ENCODE results near the gene KBTBD7. TPM values are rescaled to one million over a fixed set of nuclear protein-coding genes. Genes with fewer than 3 reads are reported as not detected.

Gene KBTBD7
- polyA plus RNA-seq, 3 donors = 17.4 to 18.2 (median 18.0) TPM

DNA sequence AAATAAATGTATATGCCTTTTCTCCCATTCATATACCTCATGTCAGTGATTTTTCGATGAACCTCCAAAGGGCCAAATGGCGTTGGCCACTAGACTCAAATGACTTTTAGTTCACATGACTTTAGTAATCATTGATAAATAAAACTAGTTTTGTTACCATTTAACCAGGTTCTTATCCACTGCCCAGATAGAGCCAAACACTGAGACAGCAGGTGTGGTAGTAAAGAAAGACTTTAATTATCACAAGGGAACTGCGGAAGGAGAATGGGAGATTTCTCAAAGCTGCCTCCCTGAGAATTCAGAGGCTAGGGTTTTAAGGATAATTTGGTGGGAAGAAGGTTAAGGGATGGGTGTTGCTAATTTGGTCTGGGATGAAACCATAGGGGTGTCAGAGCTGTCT is 42.4 kb downstream of the KBTBD7 start:
- no peak for DNase-seq (ENCODE audit: extremely low read depth in 1 of 11, low read depth in 9 of 11, low spot score in 4 of 11)

DNA sequence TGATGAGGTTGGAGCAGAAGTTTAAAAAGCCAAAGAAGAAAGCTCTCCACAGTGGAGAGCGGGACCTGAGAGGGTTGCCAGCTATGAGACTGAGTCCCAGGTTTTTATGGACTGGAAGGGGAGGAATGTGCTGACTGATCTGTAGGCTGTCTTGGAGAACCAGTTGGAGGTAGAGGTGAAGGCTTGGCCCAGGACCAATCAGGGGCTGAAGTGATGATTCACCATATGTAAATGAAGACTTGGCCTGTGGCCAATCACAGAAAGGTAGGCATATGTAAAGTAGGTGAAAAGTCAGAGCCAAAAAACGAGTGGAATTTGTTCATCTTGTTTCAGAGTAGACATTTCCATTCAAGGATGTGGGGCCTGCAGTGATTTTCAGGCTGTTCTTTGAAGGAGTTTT is 44.3 kb downstream of the KBTBD7 start:
- DNase-seq (ENCODE audit: extremely low read depth in 1 of 11, low read depth in 9 of 11, low spot score in 4 of 11) = no peak

DNA sequence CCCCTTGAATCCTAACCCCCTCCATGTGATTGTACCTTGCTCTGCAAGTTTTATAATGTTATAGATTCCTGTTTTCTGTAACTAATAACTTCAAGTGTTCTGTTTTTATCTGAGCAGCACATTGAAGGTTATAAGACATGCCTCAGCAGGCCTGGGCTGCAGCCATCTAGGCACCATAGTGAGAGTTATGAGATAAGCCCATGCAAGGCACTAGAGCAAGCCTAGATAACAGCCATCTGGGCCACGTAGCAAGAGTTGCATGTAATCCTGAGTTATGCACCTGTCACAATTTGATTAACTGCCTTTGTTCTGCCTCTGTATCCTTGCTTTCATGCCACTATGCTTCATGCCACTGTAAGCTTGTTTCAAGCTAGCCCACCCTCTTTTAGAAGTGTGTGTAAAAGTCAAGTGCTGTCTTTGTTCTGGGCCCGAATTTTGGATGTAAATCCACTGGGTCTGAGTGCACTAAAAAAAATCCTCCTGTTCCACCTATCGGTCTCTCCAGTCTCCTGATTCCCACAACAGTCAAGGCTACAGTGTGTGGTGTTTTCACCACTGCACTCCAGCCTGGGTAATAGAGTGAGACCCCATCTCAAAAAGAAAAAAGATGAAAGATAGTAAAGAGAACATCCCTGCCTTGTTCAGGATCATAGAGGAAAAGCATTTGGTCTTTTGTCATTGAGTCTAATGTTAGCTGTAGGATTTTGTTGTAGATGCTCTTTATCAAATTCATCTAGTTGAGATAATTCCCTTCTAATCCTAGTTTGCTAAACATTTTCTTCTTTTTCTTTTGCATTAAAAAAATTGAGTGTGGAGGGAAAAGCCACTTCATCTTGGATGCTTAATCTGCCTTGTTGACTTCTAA is 45.7 kb downstream of the KBTBD7 start:
- no peak for DNase-seq (ENCODE audit: extremely low read depth in 1 of 11, low read depth in 9 of 11, low spot score in 4 of 11)

DNA sequence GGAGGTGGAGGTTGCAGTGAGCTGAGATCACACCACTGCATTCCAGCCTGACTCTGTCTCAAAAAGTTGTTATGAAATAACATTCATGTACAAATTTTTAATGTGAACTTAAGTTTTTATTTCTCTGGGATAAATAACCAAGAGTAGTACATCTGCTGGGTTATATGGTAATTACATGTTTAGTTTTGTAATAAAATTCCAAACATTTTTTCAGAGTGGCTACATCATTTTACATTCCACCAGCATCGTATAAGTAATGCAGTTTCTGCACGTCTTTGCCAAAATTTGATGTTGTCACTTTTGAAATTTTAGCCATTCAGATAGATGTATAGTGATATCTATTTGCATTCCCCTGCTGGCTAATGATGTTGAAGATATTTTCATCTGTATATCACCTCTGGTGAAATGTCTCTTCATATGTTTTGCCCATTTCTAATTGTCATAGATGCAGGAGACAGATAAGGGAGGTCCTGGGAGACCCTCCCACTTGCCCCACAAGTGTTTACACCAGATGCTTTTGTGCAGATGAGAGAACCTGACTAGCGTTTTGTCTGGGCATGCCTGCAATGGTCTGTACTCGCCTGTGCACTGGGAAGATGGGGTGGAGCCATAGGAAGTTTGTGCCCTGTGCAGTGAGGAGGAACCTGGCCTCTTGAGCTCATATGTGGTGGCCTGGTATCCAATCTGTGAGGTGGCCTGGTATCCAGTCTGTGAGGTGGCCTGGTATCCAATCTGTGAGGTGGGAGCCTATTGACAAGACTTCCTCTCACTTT is 49.0 kb downstream of the KBTBD7 start:
- no peak for DNase-seq (ENCODE audit: extremely low read depth in 1 of 11, low read depth in 9 of 11, low spot score in 4 of 11)

DNA sequence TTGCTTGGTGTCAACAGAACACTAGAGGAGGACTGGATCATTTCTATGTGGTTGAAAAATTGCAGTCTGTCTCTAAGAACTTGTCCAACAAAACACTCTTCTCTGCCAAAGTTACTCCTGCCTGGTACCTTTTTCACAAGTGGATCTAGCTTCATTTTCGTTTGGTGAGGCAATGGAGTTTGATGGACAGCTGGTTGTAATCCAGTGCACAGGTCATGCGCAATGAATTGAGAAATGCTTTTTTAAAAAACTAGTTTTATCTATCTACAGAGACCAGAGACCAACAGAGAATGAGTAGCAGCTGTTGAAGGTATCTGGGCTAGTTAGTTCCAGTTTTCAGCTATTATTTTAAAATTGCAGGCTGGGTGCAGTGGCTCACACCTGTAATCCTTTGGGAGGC is 49.8 kb downstream of the KBTBD7 start:
- no peak for DNase-seq (ENCODE audit: extremely low read depth in 1 of 11, low read depth in 9 of 11, low spot score in 4 of 11)

Other genes starting within 250 kb of the KBTBD7 start
- gene ELF1, start 175.3 kb downstream of the KBTBD7 start, polyA plus RNA-seq (ENCODE audit: insufficient read length in 3 of 3) = 10 to 100 TPM; 46.3 to 55.3 (median 53.6) TPM
- 10 to 100 TPM; 22.8 to 26.5 (median 25.7) TPM for gene WBP4, start 133.1 kb downstream of the KBTBD7 start, polyA plus RNA-seq (ENCODE audit: insufficient read length in 3 of 3)
- 10 to 100 TPM; 15.8 to 20.6 (median 19.3) TPM for gene KBTBD6, start 61.8 kb downstream of the KBTBD7 start, polyA plus RNA-seq (ENCODE audit: insufficient read length in 3 of 3)
- 10 to 100 TPM; 16.0 to 22.1 (median 19.7) TPM for gene MTRF1, start 69.0 kb upstream of the KBTBD7 start, polyA plus RNA-seq (ENCODE audit: insufficient read length in 3 of 3)
- 10 to 100 TPM; 26.5 to 47.3 (median 35.6) TPM for gene NAA16, start 116.7 kb upstream of the KBTBD7 start, polyA plus RNA-seq (ENCODE audit: insufficient read length in 3 of 3)

All from renal cortex interstitium (tissue), 11 donors.